Fibroblast of lung (primary cell): Measurements from ENCODE around the gene NR2E1. TPM values are rescaled to one million over a fixed set of nuclear protein-coding genes. Genes with fewer than 3 reads are reported as not detected.

Experiments
- DNase-seq, 2 donors: peaks; one replicate each; pipeline versions ENCODE4 v3.0.0 to v3.0.0-alpha.2; 2010; ENCODE audit warnings: low read depth in 2 of 2
- H2AFZ ChIP-seq: 2 replicates; pipeline ENCODE4 v1.5.1; 2012; ENCODE audit warnings: low read length, control low read depth, inconsistent platforms
- H3K27ac ChIP-seq: 2 replicates; pipeline ENCODE4 v1.5.1; 2011; ENCODE audit warnings: low read length, control low read depth; ENCODE audit not compliant: insufficient read depth
- H3K27me3 ChIP-seq: 2 replicates; pipeline ENCODE4 v1.5.1; 2011; ENCODE audit warnings: mild to moderate bottlenecking, low read length; ENCODE audit not compliant: control insufficient read depth, insufficient read depth
- H3K36me3 ChIP-seq: 2 replicates; pipeline ENCODE4 v1.5.1; 2011; ENCODE audit warnings: low read length; ENCODE audit not compliant: control insufficient read depth, insufficient read depth
- H3K4me1 ChIP-seq: 2 replicates; pipeline ENCODE4 v1.5.1; 2011; ENCODE audit warnings: low read length; ENCODE audit not compliant: control insufficient read depth, insufficient read depth; ENCODE audit errors: extremely low read depth
- H3K4me2 ChIP-seq: 2 replicates; pipeline ENCODE4 v1.5.1; 2011; ENCODE audit warnings: low read length, control low read depth; ENCODE audit not compliant: insufficient read depth; ENCODE audit errors: extremely low read depth
- H3K4me3 ChIP-seq, 4 experiments: fragments of 200-600 bp in 1 of 4; sonication (generic) in 1 of 4; replicated peaks in 1 of 4; 2 replicates each; pipeline ENCODE4 v1.5.1; 2011 to 2016; ENCODE audit warnings: low read length in 4 of 4, low read depth in 3 of 4, mild to moderate bottlenecking in 3 of 4, control low read depth in 2 of 4, inconsistent platforms in 1 of 4, mixed read lengths in 1 of 4; ENCODE audit not compliant: insufficient read depth in 1 of 4; ENCODE audit errors: control extremely low read depth in 1 of 4
- H3K79me2 ChIP-seq: 2 replicates; pipeline ENCODE4 v1.5.1; 2012; ENCODE audit warnings: mild to moderate bottlenecking, low read length, inconsistent platforms; ENCODE audit not compliant: control insufficient read depth, insufficient read depth
- H3K9ac ChIP-seq: 2 replicates; pipeline ENCODE4 v1.5.1; 2011; ENCODE audit warnings: mild to moderate bottlenecking, low read length, control low read depth; ENCODE audit not compliant: insufficient read depth
- H3K9me3 ChIP-seq: 2 replicates; pipeline ENCODE4 v1.5.1; 2012; ENCODE audit warnings: low read depth, low read length; ENCODE audit not compliant: control insufficient read depth, insufficient read depth
- H4K20me1 ChIP-seq: 2 replicates; pipeline ENCODE4 v1.5.1; 2011; ENCODE audit warnings: low read length; ENCODE audit not compliant: control insufficient read depth, insufficient read depth; ENCODE audit errors: extremely low read depth
- CTCF ChIP-seq, 2 donors: IDR thresholded peaks in 1 of 2; conservative IDR thresholded peaks in 1 of 2; 1 replicate in 1 of 2; 2 replicates in 1 of 2; pipeline ENCODE4 v1.5.1; 2011 to 2012; ENCODE audit warnings: low read length in 2 of 2, control low read depth in 1 of 2, inconsistent platforms in 1 of 2, low read depth in 1 of 2, mild to moderate bottlenecking in 1 of 2
- EZH2 ChIP-seq: IDR thresholded peaks from 2 replicates; pipeline ENCODE4 v1.5.1; 2012; ENCODE audit warnings: low read length, control low read depth, mild to moderate bottlenecking; ENCODE audit errors: missing control alignments
- polyA plus RNA-seq, 2 donors: library from polyadenylated mRNA; depleted of rRNA in 1 of 2; stranded (reverse) in 1 of 2; unstranded in 1 of 2; fragments of >200 nt; gene quantifications; 2 replicates each; pipeline ENCODE4 v1.2.1, GENCODE V29; 2011 to 2012; ENCODE audit warnings: missing spikeins in 1 of 2
- total RNA-seq: library from RNA; depleted of rRNA; stranded (reverse); fragments of >200 nt; gene quantifications from 2 replicates; pipeline ENCODE4 v1.2.1, GENCODE V29; 2014

Gene NR2E1
- total and polyA plus RNA-seq, 2 donors (not counting 1 experiment from before 2014, with no cell fraction given), result not detected

- DNase-seq, result no peak
- no peak for TF ChIP-seq CTCF (conservative IDR thresholded peaks at IDR 0.05 in 1 of 2, IDR thresholded peaks at IDR 0.05 in 1 of 2; ENCODE audit: low read depth in 1 of 2, low read length in 2 of 2)
- TF ChIP-seq EZH2, result no peak
- H3K79me2 ChIP-seq, result no peaks in the 10 kb centered on the region
- no peaks in the 10 kb centered on the region for H4K20me1 ChIP-seq
- H3K4me2 ChIP-seq, result no peak overlapping the region
- H3K4me3 ChIP-seq, result no peak overlapping the region
- H3K9ac ChIP-seq, result no peak overlapping the region
- H3K4me1 ChIP-seq, result no peaks in the 10 kb centered on the region
- no peaks in the 10 kb centered on the region for H3K36me3 ChIP-seq
- no peak overlapping the region for H3K27ac ChIP-seq
- no peak overlapping the region for H2AFZ ChIP-seq
- no peaks in the 10 kb centered on the region for H3K9me3 ChIP-seq
- peaks cover 31% of the 10 kb centered on the region for H3K27me3 ChIP-seq
Measured at GRCh38 chr6:108127826-108128225, 38.0 kb upstream of the NR2E1 start.

- Histone ChIP-seq H3K4me1 (no peaks in the 10 kb centered on the region), H3K9me3 (no peaks in the 10 kb centered on the region), H2AFZ (no peak overlapping the region), H3K27me3 (peaks cover 7% of the 10 kb centered on the region), H3K4me2 (no peak overlapping the region), H3K9ac (no peak overlapping the region), H3K36me3 (no peaks in the 10 kb centered on the region), H3K79me2 (no peaks in the 10 kb centered on the region), H3K4me3 (no peak overlapping the region), H3K27ac (no peak overlapping the region), H4K20me1 (no peaks in the 10 kb centered on the region)
- no peak for TF ChIP-seq CTCF (conservative IDR thresholded peaks at IDR 0.05 in 1 of 2, IDR thresholded peaks at IDR 0.05 in 1 of 2; ENCODE audit: low read depth in 1 of 2, low read length in 2 of 2)
- TF ChIP-seq EZH2, result no peak
- no peak for DNase-seq
Measured at GRCh38 chr6:108130262-108130661, 35.6 kb upstream of the NR2E1 start.

- Histone ChIP-seq H4K20me1 (no peaks in the 10 kb centered on the region), H3K4me2 (no peak overlapping the region), H3K79me2 (no peaks in the 10 kb centered on the region), H3K4me1 (no peaks in the 10 kb centered on the region), H3K27ac (no peak overlapping the region), H3K36me3 (no peaks in the 10 kb centered on the region), H3K4me3 (no peak overlapping the region), H3K27me3 (peaks cover 7% of the 10 kb centered on the region), H3K9ac (no peak overlapping the region), H2AFZ (no peak overlapping the region), H3K9me3 (no peaks in the 10 kb centered on the region)
- DNase-seq, result no peak
- TF ChIP-seq CTCF (conservative IDR thresholded peaks at IDR 0.05 in 1 of 2, IDR thresholded peaks at IDR 0.05 in 1 of 2; ENCODE audit: low read depth in 1 of 2, low read length in 2 of 2), result no peak
- no peak for TF ChIP-seq EZH2
Measured at GRCh38 chr6:108132863-108133262, 33.0 kb upstream of the NR2E1 start.
